Cardiac muscle cell (in vitro differentiated cells and primary cell): ENCODE measurements around the gene COG1. TPM values are rescaled to one million over a fixed set of nuclear protein-coding genes. Genes with fewer than 3 reads are reported as not detected.

Experiments used
- DNase-seq, 2 donors: peaks; one replicate each; pipeline versions ENCODE4 v3.0.0 to v3.0.0-alpha.2; 2010 to 2017; ENCODE audit warnings: low read depth in 1 of 2, low spot score in 1 of 2
- H3K27ac ChIP-seq: fragments of 200-600 bp; sonication (generic); 2 replicates; pipeline ENCODE4 v1.5.1; 2016
- H3K27me3 ChIP-seq: fragments of 200-600 bp; sonication (generic); 2 replicates; pipeline ENCODE4 v1.6.0; 2016; ENCODE audit warnings: control low read depth
- H3K36me3 ChIP-seq: fragments of 200-600 bp; sonication (generic); 2 replicates; pipeline ENCODE4 v1.5.1; 2016; ENCODE audit warnings: control low read depth
- H3K4me1 ChIP-seq: fragments of 200-600 bp; sonication (generic); 2 replicates; pipeline ENCODE4 v1.8.1; 2017; ENCODE audit warnings: low read depth, mild to moderate bottlenecking, mixed run types
- H3K4me3 ChIP-seq: fragments of 200-600 bp; sonication (generic); 2 replicates; pipeline ENCODE4 v1.5.1; 2016; ENCODE audit warnings: mild to moderate bottlenecking
- H3K9me3 ChIP-seq: fragments of 200-600 bp; sonication (generic); 2 replicates; pipeline ENCODE4 v1.5.1; 2017; ENCODE audit warnings: low read depth, mild to moderate bottlenecking, control low read depth
- polyA plus RNA-seq: library from polyadenylated mRNA; unstranded; fragments of >200 nt; fragmentation: Nextera tagmentation; extraction: Ambion mirVana; gene quantifications from 2 replicates; pipeline ENCODE4 v1.2.1, GENCODE V29; 2016
- total RNA-seq: library from RNA; depleted of rRNA; stranded (reverse); fragments of >200 nt; gene quantifications from 2 replicates; pipeline ENCODE4 v1.2.3, GENCODE V29; 2016
- TF ChIP-seq, protein P1 (sequence below): IDR thresholded peaks from 2 replicates; pipeline ENCODE4 v1.5.1; 2012; ENCODE audit warnings: low read depth, mild to moderate bottlenecking, low read length

The COG1 gene
- total and polyA plus RNA-seq, 2 experiments from 2014 or later: 37.9 to 42.4 TPM

DNA sequence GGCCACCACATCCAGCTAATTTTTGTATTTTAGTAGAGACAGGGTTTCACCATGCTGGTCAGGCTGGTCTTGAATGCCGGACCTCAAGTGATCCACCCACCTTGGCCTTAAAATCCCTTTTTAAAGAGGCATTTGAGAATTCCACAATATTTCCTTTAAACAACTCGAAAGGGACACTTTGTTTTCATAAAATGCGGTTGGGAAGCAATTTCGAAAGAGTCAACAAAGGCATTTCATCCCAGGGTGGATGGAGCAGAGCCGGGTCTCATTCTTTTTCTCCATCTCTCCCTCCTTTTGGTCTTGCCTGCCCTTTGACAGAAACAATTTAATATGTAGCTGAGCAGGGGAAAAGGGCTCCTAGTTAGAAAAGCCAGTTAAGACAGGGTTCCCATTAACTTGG, 13.5 kb upstream of the COG1 start:
- TF ChIP-seq, protein P1, sequence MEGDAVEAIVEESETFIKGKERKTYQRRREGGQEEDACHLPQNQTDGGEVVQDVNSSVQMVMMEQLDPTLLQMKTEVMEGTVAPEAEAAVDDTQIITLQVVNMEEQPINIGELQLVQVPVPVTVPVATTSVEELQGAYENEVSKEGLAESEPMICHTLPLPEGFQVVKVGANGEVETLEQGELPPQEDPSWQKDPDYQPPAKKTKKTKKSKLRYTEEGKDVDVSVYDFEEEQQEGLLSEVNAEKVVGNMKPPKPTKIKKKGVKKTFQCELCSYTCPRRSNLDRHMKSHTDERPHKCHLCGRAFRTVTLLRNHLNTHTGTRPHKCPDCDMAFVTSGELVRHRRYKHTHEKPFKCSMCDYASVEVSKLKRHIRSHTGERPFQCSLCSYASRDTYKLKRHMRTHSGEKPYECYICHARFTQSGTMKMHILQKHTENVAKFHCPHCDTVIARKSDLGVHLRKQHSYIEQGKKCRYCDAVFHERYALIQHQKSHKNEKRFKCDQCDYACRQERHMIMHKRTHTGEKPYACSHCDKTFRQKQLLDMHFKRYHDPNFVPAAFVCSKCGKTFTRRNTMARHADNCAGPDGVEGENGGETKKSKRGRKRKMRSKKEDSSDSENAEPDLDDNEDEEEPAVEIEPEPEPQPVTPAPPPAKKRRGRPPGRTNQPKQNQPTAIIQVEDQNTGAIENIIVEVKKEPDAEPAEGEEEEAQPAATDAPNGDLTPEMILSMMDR: no peak
- no peak overlapping the region for H3K4me3 ChIP-seq
- DNase-seq: no peak
- no peaks in the 10 kb centered on the region for H3K9me3 ChIP-seq
- no peaks in the 10 kb centered on the region for H3K27me3 ChIP-seq
- no peaks in the 10 kb centered on the region for H3K36me3 ChIP-seq
- H3K4me1 ChIP-seq: no peaks in the 10 kb centered on the region
- H3K27ac ChIP-seq: no peak overlapping the region

DNA sequence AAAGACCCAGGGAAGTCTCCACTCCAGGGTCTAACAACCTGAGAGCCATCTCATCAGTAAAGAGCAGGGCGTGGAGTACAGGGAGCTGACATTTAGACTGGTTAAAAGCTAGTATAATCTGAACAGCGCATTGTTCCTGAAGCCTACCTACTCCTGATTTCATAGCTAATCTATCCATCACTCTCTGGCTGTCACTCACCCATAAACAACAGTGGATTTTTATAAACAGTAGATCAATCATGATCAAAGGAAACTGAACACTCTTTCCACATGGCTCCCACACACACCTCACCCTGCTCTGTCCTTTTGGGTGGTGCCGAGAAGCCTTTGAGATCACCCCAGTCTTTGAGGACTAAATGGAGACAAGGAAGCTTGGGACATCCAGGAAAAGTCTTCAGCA, 13.0 kb upstream of the COG1 start:
- Histone ChIP-seq H3K27ac (no peak overlapping the region), H3K4me1 (no peaks in the 10 kb centered on the region), H3K9me3 (no peaks in the 10 kb centered on the region), H3K4me3 (no peak overlapping the region), H3K36me3 (no peaks in the 10 kb centered on the region), H3K27me3 (no peaks in the 10 kb centered on the region)
- TF ChIP-seq, protein P1: no peak
- no peak for DNase-seq

DNA sequence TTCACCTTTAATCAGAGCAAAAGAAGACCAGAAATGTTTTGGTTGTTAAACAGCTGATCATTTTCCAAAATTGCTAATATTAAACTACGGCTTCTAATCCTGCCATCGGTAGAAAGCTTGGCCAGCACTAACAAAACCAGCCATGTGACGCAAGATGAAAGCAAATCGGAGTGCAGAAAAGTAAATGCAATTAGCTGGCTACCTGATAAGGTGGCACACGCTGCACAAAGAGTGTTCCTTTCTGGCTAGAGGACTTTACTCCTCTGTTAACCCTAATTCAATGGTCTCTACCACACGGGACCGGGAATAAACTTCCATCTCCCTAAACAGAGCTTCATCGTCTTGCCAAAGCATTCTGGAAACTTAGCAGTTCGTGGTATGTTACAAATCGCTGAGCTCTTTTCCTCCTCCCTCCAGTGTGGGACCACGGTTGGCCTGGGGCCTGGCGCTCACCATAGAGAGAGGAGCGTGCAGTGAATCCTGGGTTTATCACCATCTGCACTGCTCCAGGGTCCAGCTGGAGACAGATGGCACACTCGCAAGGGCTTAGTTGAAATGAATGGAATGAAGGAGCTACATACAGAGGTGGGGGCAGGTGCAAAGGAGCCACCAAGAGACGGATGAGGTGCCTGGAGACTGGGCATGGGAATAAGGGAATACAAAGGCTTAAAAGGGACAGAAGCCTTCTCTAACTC, 10.1 kb upstream of the COG1 start:
- H3K4me3 ChIP-seq: no peak overlapping the region
- no peaks in the 10 kb centered on the region for H3K4me1 ChIP-seq
- H3K36me3 ChIP-seq: no peaks in the 10 kb centered on the region
- H3K9me3 ChIP-seq: no peaks in the 10 kb centered on the region
- no peaks in the 10 kb centered on the region for H3K27me3 ChIP-seq
- TF ChIP-seq, protein P1: no peak
- no peak overlapping the region for H3K27ac ChIP-seq
- no peak for DNase-seq

DNA sequence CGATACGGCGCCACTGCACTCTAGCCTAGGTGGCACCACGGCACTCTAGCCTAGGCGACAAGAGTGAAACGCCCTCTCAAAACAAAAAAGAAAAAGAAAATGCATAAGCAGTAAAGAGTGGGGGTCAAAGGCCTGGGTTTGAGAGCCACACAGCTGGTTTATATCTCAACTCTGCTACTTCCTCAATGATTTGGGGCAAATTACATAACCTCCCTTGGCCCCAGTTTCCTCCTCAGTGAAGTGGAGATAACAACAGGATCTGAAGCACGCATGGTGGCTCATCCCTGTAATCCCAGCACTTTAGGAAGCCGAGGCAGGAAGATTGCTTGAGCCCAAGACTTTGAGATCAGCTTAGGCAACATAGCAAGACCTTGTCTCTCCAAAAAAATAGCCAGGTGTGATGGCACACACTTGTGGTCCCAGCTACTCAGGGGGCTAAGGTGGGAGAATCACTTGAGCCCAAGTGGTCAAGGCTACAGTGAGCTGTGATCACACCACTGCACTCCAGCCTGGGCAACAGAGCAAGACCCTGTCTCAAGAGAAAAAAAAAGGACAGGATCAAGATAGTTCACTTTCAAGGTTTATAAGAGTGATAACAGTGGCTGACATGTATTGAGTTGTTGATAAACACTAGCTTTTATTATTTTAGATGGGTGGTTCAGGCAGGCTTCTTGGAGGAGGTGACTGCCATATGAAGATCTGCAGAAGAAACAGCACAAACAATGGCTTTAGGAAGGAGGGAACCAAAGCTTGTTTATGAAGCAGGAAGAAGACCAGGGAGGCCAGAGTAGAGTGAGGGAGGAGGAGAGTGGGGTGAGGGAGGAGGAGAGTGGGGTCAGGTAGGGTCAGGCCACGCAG, 8.5 kb upstream of the COG1 start:
- no peak for DNase-seq
- Histone ChIP-seq H3K36me3 (no peaks in the 10 kb centered on the region), H3K4me3 (no peak overlapping the region), H3K27me3 (no peaks in the 10 kb centered on the region), H3K9me3 (no peaks in the 10 kb centered on the region), H3K27ac (no peak overlapping the region), H3K4me1 (no peaks in the 10 kb centered on the region)
- TF ChIP-seq, protein P1: no peak

DNA sequence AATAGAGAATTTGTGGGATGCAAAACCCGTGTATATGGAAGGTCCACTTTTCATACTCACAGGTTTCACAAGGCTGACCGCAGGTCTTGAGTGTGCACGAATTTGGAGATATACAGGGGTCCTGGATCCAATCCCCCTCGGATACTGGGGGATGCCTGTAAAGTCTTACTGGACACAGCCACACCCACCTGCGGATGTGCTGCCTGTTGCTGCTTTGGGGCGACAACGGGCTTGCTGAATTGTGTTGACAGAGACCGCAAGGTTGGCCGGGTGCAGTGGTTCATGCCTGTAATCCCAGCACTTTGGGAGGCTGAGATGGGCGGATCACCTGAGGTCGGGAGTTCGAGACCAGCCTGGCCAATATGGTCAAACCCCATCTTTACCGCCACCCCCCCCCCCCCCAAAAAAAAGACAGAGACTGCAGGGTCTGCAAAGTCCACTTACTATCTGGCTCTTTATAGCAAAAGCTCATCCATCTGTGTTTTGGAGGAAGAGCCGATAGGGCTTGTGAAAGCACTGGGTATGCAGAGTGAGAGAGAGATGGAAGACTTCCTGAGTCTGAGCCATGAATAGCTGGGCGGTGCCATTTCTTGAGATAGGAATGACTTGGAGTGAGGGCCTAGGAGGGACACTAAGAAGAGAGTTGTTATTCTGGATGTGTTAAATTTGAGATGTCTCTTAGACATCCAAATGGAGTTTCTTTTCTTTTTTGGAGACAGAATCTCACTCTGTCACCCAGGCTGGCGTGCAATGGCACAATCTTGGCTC, 6.4 kb upstream of the COG1 start:
- no peak for DNase-seq
- no peaks in the 10 kb centered on the region for H3K9me3 ChIP-seq
- no peaks in the 10 kb centered on the region for H3K4me1 ChIP-seq
- TF ChIP-seq, protein P1: no peak
- H3K36me3 ChIP-seq: no peaks in the 10 kb centered on the region
- no peak overlapping the region for H3K4me3 ChIP-seq
- no peak overlapping the region for H3K27ac ChIP-seq
- no peaks in the 10 kb centered on the region for H3K27me3 ChIP-seq
